T-helper 2 cell (primary cell): ENCODE data around the gene FHAD1.
A peak's percentile ranks its signal among the peaks of the same experiment; 100 is the strongest.

ENCODE experiments used
- DNase-seq, 5 experiments: peaks; one replicate each; pipeline versions ENCODE4 v3.0.0 to v3.0.0-alpha.2; 2012 to 2022

Gene FHAD1

DNA sequence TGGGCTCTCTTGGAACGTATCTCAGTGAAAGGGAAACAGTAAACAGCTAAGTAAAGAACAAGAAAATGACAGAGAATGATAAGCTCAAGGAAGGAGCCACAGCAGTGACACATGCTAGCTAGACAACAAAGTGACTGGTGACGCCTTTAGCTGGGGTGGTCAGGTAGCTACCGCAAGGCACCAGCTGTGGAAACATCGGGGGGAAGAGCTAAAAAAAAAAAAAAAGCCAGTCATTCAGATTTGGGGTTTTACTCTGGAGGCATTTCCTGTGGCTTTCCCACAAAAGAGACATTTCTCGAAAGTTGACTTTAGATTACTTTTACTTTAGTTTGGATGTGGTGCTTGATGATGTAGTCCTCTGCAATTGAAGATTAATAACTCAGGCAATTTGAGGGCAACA, 2.1 kb downstream of the FHAD1 start:
- DNase-seq = peak in 3 of 5 experiments; percentile 28 to 94 (median 72)

DNA sequence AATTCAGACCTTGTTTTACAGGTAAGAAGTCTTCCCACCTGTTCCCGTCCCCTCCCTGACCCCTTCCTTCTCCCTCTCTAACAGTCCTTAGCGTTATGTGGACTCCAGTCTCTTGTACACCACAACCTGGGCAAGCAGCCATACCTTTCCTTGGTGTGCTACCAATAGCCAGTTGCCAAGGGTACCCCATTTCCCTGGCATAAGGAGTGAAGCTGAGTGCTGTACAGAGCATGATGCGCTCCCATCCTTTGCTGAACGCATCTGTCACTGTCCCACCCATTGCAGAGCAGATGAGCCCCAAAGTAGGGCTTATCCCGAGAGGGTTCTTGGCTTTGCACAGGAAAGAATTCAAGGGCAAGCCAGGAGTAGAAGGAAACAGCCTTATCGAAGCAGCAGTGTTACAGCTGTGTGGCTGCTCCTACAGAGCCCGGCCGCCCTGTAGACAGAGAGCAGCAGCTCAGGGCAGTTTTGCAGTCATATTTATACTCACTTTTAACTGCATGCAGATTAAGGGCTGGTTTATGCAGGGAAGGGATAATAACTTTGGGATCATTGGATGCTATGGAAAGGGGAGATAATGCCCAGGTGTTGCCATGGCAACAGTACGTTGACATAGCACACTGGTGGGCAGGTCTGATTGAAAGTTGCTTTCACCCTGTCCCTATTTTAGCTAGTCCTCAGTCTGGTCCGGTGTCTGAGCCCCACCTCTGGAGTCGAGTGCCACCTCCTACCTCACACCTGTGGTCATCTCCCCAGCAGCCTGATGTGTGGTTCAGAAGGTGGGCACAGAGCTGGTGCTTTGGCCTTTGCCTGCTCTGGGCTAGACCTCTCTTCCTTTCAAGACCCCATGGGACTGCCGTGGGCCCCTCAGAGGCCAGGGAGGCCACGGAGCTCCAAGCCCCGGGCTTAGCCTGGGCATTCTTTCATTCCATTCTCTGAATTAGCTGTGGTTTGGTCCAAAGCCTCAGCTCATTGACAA, 5.1 kb downstream of the FHAD1 start:
- no peak for DNase-seq

DNA sequence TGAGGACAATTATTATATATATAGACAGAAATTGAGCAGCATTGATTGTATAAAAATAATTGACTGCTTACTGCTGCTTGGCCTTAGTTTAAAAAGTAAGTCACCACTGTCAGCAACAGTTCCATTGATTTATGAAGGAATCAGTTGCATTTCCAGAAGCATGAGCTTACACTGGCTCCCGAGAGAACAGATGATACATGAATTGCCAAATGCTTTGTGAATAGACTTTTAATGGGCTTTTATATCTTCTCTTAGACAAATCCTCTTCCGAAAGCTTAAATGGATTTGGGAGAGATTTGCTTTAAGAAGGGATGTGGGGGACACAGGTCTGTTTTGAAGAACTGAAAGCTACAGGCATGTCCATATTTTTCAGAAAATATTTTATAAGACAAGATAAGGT, 7.5 kb downstream of the FHAD1 start:
- no peak for DNase-seq

DNA sequence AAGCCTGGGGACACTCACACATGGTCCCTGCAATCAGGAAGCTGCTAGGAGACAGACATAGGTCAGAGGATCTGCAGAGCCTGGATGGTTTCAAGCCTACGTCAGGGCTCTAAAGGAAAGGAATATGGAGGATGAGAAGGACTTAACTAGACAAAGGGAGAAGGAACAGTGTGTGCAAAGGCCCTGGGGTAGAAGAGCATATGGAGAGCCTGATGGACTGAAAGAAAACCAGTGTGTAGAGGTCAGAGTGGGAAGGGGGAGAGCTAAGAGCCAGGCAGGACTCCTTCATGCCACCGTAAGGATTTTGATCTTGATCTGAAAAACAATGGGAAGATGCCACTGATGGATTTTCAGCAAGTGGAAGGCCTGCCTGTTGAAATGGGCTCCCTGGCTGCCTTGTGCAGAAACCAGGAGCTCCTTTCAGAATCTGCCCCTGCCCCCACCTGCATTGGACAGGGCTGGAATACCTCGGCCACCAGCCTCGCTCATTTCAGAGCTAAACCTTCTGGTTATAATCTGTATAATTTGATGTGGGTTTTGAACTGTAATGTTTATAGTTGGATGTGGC, 8.6 kb downstream of the FHAD1 start:
- no peak for DNase-seq

DNA sequence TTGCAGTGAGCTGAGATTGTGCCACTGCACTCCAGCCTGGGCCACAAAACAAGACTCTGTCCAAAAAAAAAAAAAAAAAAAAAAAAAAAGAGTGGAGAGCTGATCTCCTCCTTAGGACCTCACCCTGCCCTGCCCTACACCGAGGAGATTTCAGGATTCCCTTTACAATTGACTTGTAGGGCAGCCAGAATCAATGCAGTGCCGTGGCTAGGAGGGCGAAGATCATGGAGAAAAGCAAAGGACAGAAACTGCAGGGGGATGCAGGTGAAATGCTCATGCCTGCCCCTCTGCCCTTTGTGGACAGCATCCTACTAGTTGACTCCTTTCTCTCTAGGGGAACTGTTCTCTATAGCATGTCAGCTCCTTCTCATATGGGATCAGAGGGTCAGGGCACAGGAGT, 9.6 kb downstream of the FHAD1 start:
- no peak for DNase-seq

DNA sequence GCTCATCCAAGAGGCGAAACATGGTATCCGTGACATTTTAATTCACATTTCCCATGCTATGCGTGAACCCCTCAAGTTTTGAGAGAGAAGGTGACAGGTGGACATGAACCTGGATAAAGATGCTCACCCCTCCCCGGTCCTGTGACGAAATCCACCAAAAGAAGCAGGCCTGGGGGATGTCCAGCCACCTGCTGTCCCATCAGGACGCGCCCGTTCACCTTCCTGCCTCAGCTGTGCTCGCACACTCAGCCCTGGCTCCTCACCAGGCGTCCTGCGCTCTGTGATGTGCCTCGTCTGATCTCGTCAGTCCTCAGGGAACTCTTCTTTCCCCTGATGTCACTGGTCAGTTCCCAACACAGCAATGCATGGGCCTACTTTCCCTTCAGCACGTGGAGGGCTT, 10.3 kb downstream of the FHAD1 start:
- no peak for DNase-seq

DNA sequence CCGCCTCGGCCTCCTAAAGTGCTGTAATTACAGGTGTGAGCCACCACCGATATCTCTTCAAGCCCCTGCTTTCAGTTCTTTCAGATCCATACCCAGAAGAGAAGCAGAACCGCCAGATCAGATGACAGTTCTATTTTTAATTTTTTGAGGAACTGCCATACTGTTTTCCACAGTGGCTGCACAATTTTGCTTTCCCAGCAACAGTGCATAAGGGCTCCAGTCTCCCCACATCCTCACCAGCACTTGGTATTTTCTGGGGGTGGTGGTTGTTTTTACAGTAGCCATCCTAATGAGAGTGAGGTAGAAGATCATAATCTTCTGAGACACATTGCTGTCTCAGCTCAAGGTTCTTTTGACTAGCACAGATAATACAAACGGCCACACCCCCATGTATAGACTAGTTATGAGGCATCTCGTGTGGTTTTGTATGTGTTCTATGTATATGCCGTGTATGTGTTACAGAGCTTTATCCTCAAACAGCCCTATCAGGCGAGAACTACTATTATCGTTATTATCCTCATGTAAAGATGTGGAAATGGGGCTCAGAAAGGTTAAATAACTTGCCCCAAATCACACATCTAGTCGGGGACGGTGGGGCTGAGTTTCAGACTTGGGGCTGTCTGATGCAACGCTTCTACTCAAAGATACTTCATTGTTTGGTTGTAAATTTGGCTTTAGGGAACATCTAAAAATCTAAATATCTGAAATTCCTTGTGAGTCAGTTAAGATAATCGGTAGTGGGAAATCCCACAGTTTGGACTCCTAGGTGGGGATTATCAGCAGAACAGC, 12.0 kb downstream of the FHAD1 start:
- DNase-seq = peak in 1 of 5 experiments; percentile 28

DNA sequence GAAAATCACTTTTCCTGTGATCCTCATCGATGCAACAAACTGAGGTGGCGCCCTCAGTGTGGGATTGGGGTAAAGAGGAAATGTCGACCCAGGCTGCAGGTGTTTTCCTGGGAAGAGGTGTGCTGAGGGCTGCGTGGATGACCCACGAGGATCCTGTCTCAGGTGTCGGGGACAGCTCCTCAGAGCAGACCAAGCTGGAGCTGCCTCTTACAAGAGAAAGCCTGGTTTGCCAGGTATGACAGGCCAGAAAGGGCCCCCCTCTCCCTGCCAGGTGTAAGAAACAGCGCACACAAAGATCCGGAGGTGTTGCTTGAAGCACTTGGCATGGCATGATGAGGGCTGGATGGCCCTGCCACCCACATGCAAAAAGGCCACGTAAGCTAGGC, 12.6 kb downstream of the FHAD1 start:
- no peak for DNase-seq

DNA sequence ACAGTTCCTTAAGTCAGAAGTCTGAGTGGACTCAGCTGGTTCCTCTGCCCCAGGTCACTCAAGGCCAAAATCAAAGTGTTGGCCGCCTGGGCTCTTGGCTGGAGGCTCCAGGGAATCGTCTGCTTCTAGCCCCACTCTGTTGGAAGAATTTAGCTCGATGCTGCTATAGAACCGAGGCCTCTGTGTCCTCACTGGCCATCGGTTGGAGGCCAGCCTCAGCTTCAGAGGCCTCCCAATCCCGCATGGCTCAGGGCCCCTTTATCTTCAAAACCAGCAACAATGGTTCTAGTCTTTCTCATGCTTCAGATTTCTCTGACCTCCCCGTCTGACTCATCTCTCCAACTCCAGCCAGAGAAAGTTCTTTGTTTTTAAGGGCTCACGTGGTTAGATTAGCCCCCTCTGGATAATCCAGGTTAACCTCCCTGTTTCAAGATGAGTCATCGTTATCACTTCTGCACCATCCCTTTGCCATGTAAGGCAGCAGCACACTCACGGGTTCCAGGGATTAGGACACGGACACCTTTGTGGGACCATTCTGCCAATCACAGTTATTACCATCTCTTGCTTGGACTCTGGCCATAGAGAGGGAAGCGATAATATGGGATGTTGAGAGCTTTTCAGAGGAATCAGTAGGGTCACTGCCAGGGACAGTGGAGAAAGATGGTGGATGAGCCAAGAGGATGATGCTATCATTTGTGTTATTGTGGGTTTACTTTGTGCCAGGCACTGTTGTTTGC, 13.6 kb downstream of the FHAD1 start:
- DNase-seq = no peak

DNA sequence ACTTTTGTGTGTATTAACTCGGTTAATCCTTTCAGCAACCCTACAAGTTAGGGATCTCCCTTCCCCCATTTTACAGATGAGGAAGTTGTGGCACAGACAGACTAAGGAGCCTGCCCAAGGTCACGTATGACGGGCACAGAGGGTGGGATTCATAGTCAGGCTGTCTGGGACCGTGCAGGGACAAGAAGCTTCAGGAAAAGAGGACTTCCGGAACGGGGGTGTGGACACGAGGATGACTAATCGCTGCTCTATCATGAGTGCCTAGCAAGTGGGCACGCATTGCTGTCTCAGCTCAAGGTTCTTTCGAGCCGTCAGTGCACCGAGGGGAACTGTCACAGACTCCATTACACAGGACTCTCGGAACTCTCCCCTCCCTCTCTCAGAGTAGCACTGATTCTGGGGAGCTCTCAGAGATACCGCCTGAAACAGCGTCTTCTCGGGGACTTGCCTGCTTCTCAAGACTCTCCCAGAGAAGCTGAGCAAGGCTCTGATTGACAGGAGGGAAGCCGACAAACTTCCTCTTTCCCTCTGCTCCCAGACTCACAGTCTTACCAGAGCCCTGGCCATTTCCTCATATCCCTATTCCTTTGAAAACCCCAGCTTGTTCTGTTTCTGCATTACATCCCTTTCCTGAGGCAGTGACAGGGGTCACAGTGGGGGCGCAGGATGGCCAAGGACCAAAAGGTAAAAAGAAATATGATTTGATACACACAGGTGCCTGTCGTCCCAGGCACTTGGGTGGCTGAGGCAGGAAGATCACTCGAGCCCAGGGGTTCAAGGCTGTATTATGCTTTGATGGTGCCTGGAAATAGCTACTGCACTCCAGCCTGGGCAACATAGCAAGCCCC, 14.4 kb downstream of the FHAD1 start:
- no peak for DNase-seq

DNA sequence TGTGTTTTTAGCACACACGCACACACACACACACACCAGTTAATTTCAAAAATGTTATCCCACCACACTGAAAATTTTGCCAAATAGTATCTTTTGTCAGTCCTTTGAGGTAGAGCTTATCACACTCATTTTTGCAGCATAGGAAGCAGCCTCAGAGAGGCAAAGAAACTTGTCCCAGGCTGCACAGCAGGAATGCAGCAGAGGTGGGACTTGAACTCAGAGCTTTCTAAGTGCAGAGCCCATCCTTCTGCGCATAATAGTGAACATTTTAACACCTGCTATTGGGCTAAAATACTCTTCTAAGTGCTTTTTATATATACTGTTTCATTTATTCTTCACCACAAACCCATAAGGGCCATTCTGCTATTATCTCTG, 15.0 kb downstream of the FHAD1 start:
- no peak for DNase-seq

DNA sequence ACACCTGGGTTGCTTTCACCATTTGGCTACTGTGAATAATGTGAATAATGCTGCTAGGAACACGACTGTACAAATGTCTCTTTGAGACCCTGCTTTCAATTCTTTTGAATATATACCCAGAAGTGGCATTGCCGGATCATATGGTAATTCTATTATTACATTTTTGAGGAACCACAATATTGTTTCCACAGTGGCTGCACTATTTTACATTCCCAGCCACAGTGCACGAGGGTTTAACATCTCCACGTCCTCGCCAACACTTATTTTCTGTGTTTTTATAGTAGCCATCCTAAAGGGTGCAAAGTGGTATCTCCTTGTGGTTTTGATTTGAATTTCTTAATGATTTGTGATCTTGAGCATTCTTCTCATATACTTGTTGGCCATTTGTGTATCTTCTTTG, 15.7 kb downstream of the FHAD1 start:
- no peak for DNase-seq

DNA sequence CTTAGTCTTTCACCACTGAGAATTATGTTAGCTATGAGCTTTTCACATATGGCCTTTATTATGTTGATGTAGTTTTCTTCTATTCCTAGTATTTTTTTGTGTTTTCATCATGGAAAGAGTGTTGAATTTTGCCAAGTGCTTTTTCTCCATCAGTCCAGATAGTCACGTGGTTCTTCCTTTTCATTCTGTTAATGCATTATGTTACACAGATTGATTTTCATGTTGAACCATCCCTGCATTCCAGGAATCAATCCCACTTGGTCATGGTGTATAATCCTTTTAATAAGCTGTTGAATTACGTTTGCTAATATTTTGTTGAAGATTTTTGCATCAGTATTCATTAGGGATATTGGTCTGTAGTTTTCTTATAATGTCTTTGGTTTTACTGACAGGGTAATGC, 17.7 kb downstream of the FHAD1 start:
- no peak for DNase-seq

DNA sequence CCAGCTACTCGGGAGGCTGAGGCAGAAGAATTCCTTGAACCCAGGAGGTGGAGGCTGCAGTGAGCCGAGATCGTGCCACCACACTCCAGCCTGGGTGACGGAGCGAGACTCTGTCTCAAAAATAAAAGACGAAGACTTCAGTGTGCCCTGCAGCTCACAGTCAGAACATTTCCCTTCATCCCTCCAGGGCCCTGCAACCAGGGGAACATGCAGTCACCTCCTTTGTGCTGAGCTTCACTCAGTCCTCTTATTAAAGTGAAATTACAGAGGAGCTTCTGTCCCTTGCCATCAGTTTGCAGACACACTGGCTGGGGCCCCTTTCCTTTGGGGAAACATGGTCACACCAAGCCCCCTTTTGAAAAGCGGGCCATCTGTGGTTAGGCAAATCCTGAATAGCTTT, 24.2 kb downstream of the FHAD1 start:
- DNase-seq = no peak

DNA sequence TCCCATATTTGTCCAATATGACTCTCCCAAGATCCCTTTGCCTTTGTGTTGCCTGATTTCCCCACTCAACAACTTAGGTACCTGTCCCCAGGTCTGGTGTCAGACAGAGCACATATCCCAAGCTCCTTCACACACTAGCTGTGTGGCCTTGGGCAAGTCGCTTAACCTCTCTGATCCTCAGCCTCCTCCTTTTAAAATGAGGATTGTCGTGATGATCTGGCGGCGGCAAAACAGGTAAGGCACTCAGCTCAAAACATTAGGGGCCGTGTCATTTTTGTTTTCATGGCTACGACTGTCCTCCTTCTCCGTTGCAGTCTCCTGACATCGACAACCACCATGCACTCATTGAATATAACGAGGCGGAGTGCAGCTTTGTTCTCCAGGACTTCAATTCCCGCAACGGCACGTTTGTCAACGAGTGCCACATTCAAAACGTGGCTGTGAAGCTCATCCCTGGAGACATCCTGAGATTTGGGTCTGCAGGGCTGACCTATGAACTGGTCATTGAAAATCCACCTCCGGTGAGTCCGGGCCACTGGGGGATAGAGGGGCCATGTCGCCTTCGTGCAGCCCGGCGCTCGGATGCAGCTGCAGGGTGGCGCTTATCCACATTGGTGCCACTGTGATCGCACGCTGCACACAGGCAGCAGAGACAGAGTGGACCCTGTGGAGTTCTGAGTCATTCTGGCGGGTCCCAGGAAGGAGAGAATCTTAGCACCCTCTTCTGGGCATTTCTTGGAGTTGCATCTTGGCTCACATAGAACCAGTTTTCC, 25.2 kb downstream of the FHAD1 start:
- DNase-seq = peak in 1 of 5 experiments; percentile 51

DNA sequence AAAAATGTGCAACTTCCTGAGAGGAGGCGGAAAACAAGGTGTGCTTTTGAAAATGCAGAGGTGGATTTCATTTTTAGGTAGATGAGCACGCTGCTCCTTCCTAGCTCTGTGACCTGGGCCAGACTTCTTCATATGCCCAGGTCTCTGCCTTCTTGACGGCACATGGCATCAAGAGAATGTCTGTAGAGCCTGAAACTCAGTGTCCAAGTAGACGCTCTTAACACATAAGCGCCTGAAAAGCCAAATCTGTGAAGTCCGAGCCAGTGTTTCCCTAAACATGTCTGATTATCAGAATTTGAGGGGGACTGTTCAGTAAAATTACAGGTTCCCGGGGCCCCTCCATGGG, 25.7 kb downstream of the FHAD1 start:
- no peak for DNase-seq

DNA sequence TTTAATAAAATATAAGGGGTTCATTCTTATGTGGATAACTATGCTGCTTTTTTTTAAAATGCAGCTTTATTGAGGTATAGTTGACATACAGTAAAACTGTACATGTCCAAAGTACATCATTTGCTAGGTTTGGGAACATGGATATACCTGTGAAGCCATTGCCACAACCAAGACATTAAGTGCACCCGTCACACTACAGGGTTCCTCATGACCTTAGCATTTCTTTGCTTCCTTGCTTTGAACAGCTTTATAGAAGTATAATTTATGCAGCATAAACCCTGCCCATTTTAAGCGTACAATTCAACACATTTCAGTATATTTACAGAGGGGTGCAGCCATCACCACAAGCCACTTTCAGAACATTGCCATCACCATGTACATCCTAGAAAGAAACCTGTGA, 26.3 kb downstream of the FHAD1 start:
- DNase-seq = no peak

DNA sequence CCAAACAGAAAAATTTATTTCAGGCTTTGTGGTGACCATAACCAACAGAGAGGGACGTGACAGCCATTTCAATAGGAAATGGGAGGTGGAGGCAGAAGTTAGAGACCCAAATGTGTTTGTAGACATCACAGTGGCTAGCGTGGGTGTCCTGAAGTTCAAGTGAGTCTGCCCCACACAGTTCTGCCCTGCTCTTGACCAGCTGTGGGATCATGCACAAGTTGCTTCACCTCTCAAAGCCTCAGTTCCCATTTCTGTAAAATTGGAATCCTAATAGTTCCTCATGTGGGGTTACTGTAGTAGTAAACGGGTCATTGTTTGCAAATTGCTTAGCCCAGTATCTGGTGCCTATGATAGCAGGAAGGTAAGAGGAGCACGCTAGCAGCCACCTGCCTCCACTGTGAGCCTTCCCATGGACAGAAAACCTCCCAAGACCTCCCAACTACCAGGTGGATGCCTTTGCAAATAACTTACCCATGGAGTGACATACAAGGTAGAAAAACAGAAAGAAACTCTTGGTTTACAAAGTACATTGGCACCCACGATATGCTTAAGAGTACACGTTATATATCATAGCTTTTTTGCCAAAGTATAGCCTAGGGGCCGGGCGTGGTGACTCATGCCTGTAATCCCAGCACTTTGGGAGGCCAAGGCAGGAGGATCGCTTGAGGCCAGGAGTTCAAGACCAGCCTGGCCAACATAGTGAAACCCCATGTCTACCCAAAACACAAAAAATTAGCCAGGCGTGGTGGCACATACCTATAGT, 29.1 kb downstream of the FHAD1 start:
- DNase-seq = no peak

DNA sequence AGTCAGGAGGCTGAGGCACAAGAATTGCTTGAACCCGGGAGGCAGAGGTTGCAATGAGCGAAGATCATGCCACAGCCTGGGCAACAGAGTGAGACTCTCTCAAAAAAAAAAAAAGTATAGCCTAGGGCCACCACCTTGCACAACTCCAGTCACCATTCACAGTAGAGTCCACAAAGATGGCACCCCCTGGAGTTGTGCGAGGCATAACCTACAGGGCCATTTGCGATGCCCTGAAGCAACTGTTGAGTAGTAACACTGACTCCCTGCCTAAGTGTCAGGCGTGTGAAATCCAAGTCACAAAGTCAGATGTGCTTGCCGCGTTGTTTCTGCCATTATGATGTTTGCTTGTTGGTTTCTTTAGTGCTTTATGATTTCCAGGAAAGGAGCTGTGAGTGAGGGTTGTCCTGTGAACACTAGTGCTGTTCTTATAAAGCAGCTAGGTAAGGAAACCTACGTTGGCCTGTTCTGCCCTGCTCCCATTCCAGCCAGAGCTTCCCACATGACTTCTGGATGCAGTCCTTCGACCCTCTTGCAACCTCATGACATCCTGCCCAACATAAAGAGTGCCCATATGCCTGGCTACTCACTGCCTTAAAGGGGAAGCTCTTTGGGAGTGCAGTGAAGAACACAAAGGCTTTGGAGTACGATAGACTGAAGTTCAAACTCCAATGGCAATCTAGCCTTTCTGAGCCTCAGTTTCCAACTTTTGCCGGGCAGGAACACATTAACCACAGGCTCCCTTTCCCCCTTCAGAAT, 29.8 kb downstream of the FHAD1 start:
- DNase-seq = no peak

DNA sequence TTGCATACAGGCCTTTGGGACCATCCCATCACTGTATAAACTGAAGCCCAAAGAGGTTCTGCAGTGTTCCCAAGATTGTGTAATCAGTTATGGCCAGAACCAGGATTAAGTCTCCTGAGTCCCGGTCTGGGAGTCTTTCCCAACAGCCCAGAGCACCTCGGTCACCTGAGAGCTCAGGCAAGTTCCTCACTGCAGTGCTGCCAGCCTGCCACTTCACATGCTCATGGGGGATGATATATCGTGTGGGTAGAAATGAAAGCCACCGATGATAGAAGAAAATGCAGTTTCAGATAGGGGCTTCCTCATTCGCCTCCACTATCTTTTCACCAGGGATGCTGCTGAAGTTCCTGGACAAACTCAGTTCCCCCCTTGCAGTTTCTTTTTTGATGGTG, 30.4 kb downstream of the FHAD1 start:
- no peak for DNase-seq
